Gastroesophageal sphincter (tissue), 4 donors: ENCODE measurements around the gene CRYBG1. TPM values are rescaled to one million over a fixed set of nuclear protein-coding genes. Genes with fewer than 3 reads are reported as not detected.
A peak's percentile ranks its signal among the peaks of the same experiment; 100 is the strongest.

Source experiments
- ATAC-seq: fragments of 150-250 bp; one replicate; pipeline ENCODE4 v1.9.1; 2016; ENCODE audit warnings: mild to moderate bottlenecking, moderate library complexity
- H3K27ac ChIP-seq, 4 donors: fragments of 200-600 bp; sonication (generic) in 3 of 4; 1 replicate in 3 of 4; 2 replicates in 1 of 4; pipeline ENCODE4 v1.5.1; 2016 to 2019
- H3K27me3 ChIP-seq: fragments of 200-600 bp; sonication (generic); one replicate; pipeline ENCODE4 v1.5.1; 2019
- H3K36me3 ChIP-seq, 2 donors: fragments of 200-600 bp; sonication (generic); one replicate each; pipeline ENCODE4 v1.5.1; 2019; ENCODE audit warnings: control low read depth in 1 of 2
- H3K4me1 ChIP-seq, 3 donors: fragments of 200-600 bp; sonication (generic); 1 replicate in 2 of 3; 2 replicates in 1 of 3; pipeline ENCODE4 v1.5.1; 2016 to 2019; ENCODE audit warnings: control low read depth in 2 of 3
- H3K4me3 ChIP-seq, 2 donors: fragments of 200-600 bp; sonication (generic); one replicate each; pipeline ENCODE4 v1.5.1; 2019; ENCODE audit warnings: mild to moderate bottlenecking in 1 of 2, moderate library complexity in 1 of 2
- H3K9me3 ChIP-seq, 3 donors: fragments of 200-600 bp; sonication (generic); one replicate each; pipeline ENCODE4 v1.5.1; 2017 to 2019; ENCODE audit warnings: control low read depth in 2 of 3
- CTCF ChIP-seq, 4 experiments: fragments of 200-600 bp in 2 of 4; fragments of 450-650 bp in 2 of 4; sonication (generic) in 1 of 4; IDR thresholded peaks; one replicate each; pipeline ENCODE4 v1.5.1; 2017 to 2019; ENCODE audit warnings: antibody characterized with exemption in 4 of 4, mild to moderate bottlenecking in 2 of 4, moderate library complexity in 2 of 4
- EP300 ChIP-seq: sonication (generic); formaldehyde crosslinking; IDR thresholded peaks from one replicate; pipeline ENCODE4 v1.6.1; 2017; ENCODE audit warnings: antibody characterized with exemption, mild to moderate bottlenecking
- POLR2A ChIP-seq, 2 donors: fragments of 450-650 bp; IDR thresholded peaks; one replicate each; pipeline ENCODE4 v1.6.1; 2017; ENCODE audit warnings: antibody characterized with exemption in 2 of 2, mild to moderate bottlenecking in 2 of 2, moderate library complexity in 1 of 2
- POLR2AphosphoS5 ChIP-seq: sonication (generic); formaldehyde crosslinking; IDR thresholded peaks from one replicate; pipeline ENCODE4 v1.6.1; 2017; ENCODE audit warnings: antibody characterized with exemption
- WGBS, 2 donors: methylation state at CpG; one replicate each; pipeline ENCODE4 v1.1.5; 2018; ENCODE audit warnings: low coverage in 1 of 2; 5-methylcytosine and 5-hydroxymethylcytosine counted together
- total RNA-seq, 4 donors: library from RNA; depleted of rRNA; stranded (reverse); fragments of >200 nt; gene quantifications; one replicate each; pipeline ENCODE4 v1.1.0, GENCODE V29; 2016

The CRYBG1 gene
- total RNA-seq, 4 donors from 2014 or later: 3.1 to 10.8 (median 4.1) TPM

GRCh38 chr6:106608080-106608668, 247.7 kb downstream of the CRYBG1 start:
- no peaks in the 10 kb centered on the region for H3K9me3 ChIP-seq
- no peak overlapping the region for H3K4me3 ChIP-seq
- TF ChIP-seq POLR2AphosphoS5: no peak
- no peak for TF ChIP-seq POLR2A (IDR thresholded peaks at IDR 0.05)
- no peak for TF ChIP-seq EP300
- TF ChIP-seq CTCF (IDR thresholded peaks at IDR 0.05): peak in 3 of 4 experiments; percentile 37 to 38 (median 38)
- WGBS, 2 donors: 14 to 21% methylated on average over 2 of the region's 2 CpGs
- H3K4me1 ChIP-seq: no peaks in the 10 kb centered on the region
- H3K36me3 ChIP-seq: peaks cover 0 to 13% of the 10 kb centered on the region in 2 donors
- no peak overlapping the region for H3K27ac ChIP-seq
- H3K27me3 ChIP-seq: no peaks in the 10 kb centered on the region
- no peak for ATAC-seq

- 71% methylated on average over 4 to 6 of the region's 6 CpGs for WGBS, 2 donors
- Histone ChIP-seq H3K4me3 (no peak overlapping the region), H3K27ac (no peak overlapping the region), H3K27me3 (no peaks in the 10 kb centered on the region), H3K9me3 (no peaks in the 10 kb centered on the region), H3K36me3 (peaks cover 0 to 24% of the 10 kb centered on the region in 2 donors), H3K4me1 (no peaks in the 10 kb centered on the region)
- no peak for ATAC-seq
- TF ChIP-seq EP300: no peak
- no peak for TF ChIP-seq POLR2AphosphoS5
- TF ChIP-seq CTCF (IDR thresholded peaks at IDR 0.05): no peak
- no peak for TF ChIP-seq POLR2A (IDR thresholded peaks at IDR 0.05)
These were observed 249.2 kb downstream of the CRYBG1 start for GRCh38 chr6:106609699-106610098.

- WGBS, 2 donors: 87 to 89% methylated on average over 2 of the region's 2 CpGs
- Histone ChIP-seq H3K36me3 (peaks cover 0 to 30% of the 10 kb centered on the region in 2 donors), H3K27me3 (no peaks in the 10 kb centered on the region), H3K4me1 (no peaks in the 10 kb centered on the region), H3K9me3 (no peaks in the 10 kb centered on the region), H3K4me3 (no peak overlapping the region), H3K27ac (no peak overlapping the region)
- no peak for ATAC-seq
- TF ChIP-seq POLR2AphosphoS5 (no peak), EP300 (no peak), POLR2A (IDR thresholded peaks at IDR 0.05) (no peak), CTCF (IDR thresholded peaks at IDR 0.05) (no peak)
These were observed 250.5 kb downstream of the CRYBG1 start for GRCh38 chr6:106611030-106611429.

- Histone ChIP-seq H3K27me3 (no peaks in the 10 kb centered on the region), H3K27ac (no peak overlapping the region), H3K4me1 (no peaks in the 10 kb centered on the region), H3K4me3 (no peak overlapping the region), H3K9me3 (no peaks in the 10 kb centered on the region), H3K36me3 (peaks cover 0 to 40% of the 10 kb centered on the region in 2 donors)
- no peak for TF ChIP-seq POLR2A (IDR thresholded peaks at IDR 0.05)
- TF ChIP-seq POLR2AphosphoS5: no peak
- TF ChIP-seq CTCF (IDR thresholded peaks at IDR 0.05): no peak
- TF ChIP-seq EP300: no peak
- 91 to 93% methylated on average over 8 of the region's 9 CpGs for WGBS, 2 donors
- no peak for ATAC-seq
These were observed 252.3 kb downstream of the CRYBG1 start for GRCh38 chr6:106612671-106613416.

GRCh38 chr6:106613590-106613989, 253.1 kb downstream of the CRYBG1 start:
- TF ChIP-seq EP300 (no peak), POLR2AphosphoS5 (no peak), POLR2A (IDR thresholded peaks at IDR 0.05) (no peak), CTCF (IDR thresholded peaks at IDR 0.05) (no peak)
- Histone ChIP-seq H3K27ac (no peak overlapping the region), H3K27me3 (no peaks in the 10 kb centered on the region), H3K4me3 (no peak overlapping the region), H3K36me3 (peaks cover 0 to 43% of the 10 kb centered on the region in 2 donors), H3K9me3 (no peaks in the 10 kb centered on the region), H3K4me1 (no peaks in the 10 kb centered on the region)
- WGBS, 2 donors: 80 to 91% methylated on average over 1 of the region's 1 CpG
- ATAC-seq: no peak
